GM12892 (cell line): ENCODE measurements around the gene ZIC2.

ENCODE experiments used
- POLR2A ChIP-seq: IDR thresholded peaks from 2 replicates; pipeline ENCODE4 v1.6.1; 2011; ENCODE audit warnings: low read depth, low read length, control low read depth
- POLR2AphosphoS5 ChIP-seq: IDR thresholded peaks from 2 replicates; pipeline ENCODE4 v1.6.1; 2011; ENCODE audit warnings: low read depth, low read length, control low read depth

GRCh38 chr13:99975626-99976025 lies 6.0 kb upstream of the ZIC2 start:
- TF ChIP-seq POLR2AphosphoS5 (no peak), POLR2A (no peak)
